Measurements from ENCODE around the gene OR52M1.

DNA sequence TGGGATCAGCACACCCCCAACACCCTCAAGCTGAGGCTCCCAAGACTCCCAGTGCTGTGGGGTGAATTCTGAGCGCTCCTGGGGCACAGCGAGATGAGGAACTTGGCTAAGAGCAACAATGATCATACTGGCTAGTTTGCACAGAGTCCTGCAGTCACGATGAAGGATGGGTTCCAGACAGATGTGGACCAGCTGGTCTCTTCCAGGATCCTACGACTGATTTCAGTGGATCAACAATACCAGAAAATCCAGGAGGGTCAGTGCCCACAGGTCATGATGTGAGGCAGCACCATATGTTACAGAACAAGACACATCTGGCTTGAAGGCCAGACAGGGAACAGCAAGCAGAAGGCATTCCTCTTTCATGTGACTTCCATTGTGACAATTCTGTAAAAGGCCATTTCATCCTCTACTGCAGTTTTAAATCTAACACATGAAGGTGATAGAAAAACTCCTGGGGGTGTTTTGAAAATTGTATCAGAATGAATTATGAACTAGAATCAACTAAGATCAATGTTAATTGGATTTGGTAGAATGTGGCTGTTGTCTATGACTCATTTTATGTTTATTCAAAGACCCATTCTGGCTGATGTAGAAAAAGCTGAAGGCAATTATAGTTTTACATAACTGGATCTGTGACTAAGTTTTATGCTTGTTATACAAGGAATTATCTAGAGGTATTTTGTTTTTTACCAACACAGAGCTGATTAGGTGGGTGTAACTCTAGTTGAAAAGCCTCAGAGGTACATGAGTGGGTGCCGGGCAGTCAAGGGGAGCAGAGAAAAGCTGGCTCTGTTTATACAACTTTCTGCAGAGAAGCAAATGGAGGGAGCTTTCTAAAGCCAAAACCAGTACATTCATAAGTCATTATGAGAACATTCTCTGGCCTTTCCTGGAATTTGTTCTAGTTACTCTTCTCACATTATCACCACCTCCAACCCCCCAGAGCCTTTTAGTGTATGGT, 33.4 kb upstream of the OR52M1 start:
- TF ChIP-seq, protein P1, sequence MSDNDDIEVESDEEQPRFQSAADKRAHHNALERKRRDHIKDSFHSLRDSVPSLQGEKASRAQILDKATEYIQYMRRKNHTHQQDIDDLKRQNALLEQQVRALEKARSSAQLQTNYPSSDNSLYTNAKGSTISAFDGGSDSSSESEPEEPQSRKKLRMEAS (IDR thresholded peaks at IDR 0.05) = no peak
- TF ChIP-seq CTCF (IDR thresholded peaks at IDR 0.05 in 2 of 3, conservative IDR thresholded peaks at IDR 0.05 in 1 of 3; ENCODE audit: borderline replicate concordance in 1 of 3, insufficient read depth in 1 of 3, low read depth in 2 of 3, low read length in 2 of 3) (no peak), ZFX (IDR thresholded peaks at IDR 0.05) (no peak), EZH2phosphoT487 (IDR thresholded peaks at IDR 0.05; ENCODE audit: borderline replicate concordance) (no peak), POLR2AphosphoS5 (IDR thresholded peaks at IDR 0.05; ENCODE audit: low read depth, low read length) (no peak), POLR2A (IDR thresholded peaks at IDR 0.05; ENCODE audit: borderline replicate concordance, extremely low read depth, insufficient read depth, insufficient read length) (no peak)
